Measurements from ENCODE around the gene ORMDL2.

GRCh38 chr12:55797068-55797467 is 20.8 kb upstream of the ORMDL2 start:
- TF ChIP-seq, protein P1, sequence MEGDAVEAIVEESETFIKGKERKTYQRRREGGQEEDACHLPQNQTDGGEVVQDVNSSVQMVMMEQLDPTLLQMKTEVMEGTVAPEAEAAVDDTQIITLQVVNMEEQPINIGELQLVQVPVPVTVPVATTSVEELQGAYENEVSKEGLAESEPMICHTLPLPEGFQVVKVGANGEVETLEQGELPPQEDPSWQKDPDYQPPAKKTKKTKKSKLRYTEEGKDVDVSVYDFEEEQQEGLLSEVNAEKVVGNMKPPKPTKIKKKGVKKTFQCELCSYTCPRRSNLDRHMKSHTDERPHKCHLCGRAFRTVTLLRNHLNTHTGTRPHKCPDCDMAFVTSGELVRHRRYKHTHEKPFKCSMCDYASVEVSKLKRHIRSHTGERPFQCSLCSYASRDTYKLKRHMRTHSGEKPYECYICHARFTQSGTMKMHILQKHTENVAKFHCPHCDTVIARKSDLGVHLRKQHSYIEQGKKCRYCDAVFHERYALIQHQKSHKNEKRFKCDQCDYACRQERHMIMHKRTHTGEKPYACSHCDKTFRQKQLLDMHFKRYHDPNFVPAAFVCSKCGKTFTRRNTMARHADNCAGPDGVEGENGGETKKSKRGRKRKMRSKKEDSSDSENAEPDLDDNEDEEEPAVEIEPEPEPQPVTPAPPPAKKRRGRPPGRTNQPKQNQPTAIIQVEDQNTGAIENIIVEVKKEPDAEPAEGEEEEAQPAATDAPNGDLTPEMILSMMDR (IDR thresholded peaks at IDR 0.05), result peak in 3 of 6 experiments; percentile 47 to 58 (median 51)
- TF ChIP-seq POLR2A (IDR thresholded peaks at IDR 0.05), result no peak

Data from thyroid gland (tissue), 4 donors.